ENCODE measurements around the gene GNG12.

The GNG12 gene

GRCh38 chr1:67816095-67816475, 17.2 kb downstream of the GNG12 start:
- DNase-seq (ENCODE audit: insufficient read length, low spot score) = no peak
- no peak for TF ChIP-seq POLR2A (IDR thresholded peaks at IDR 0.05; ENCODE audit: low read depth, low read length)
- no peak for FAIRE-seq

- DNase-seq (ENCODE audit: insufficient read length, low spot score) = no peak
- TF ChIP-seq POLR2A (IDR thresholded peaks at IDR 0.05; ENCODE audit: low read depth, low read length) = no peak
- no peak for FAIRE-seq
Measured at GRCh38 chr1:67815303-67816094, 17.8 kb downstream of the GNG12 start.

GRCh38 chr1:67814121-67814772, 19.0 kb downstream of the GNG12 start:
- FAIRE-seq (peak; percentile 6), DNase-seq (ENCODE audit: insufficient read length, low spot score) (no peak)

GRCh38 chr1:67812226-67812625, 21.0 kb downstream of the GNG12 start:
- no peak for TF ChIP-seq POLR2A (IDR thresholded peaks at IDR 0.05; ENCODE audit: low read depth, low read length)
- DNase-seq (ENCODE audit: insufficient read length, low spot score) = no peak
- FAIRE-seq = no peak

More at GRCh38 chr1:67814121-67814772, 19.0 kb downstream of the GNG12 start:
- no peak for TF ChIP-seq POLR2A (IDR thresholded peaks at IDR 0.05; ENCODE audit: low read depth, low read length)

GRCh38 chr1:67811781-67812180, 21.5 kb downstream of the GNG12 start:
- DNase-seq (ENCODE audit: insufficient read length, low spot score) (no peak), FAIRE-seq (no peak)
- TF ChIP-seq POLR2A (IDR thresholded peaks at IDR 0.05; ENCODE audit: low read depth, low read length) = no peak

- DNase-seq (ENCODE audit: insufficient read length, low spot score) (no peak), FAIRE-seq (peak; percentile 15)
Measured at GRCh38 chr1:67809887-67810286, 23.4 kb downstream of the GNG12 start.

GRCh38 chr1:67807282-67807681, 26.0 kb downstream of the GNG12 start:
- no peak for TF ChIP-seq POLR2A (IDR thresholded peaks at IDR 0.05; ENCODE audit: low read depth, low read length)
- DNase-seq (ENCODE audit: insufficient read length, low spot score) (no peak), FAIRE-seq (no peak)

More at GRCh38 chr1:67809887-67810286, 23.4 kb downstream of the GNG12 start:
- no peak for TF ChIP-seq POLR2A (IDR thresholded peaks at IDR 0.05; ENCODE audit: low read depth, low read length)

GRCh38 chr1:67804710-67805109, 28.6 kb downstream of the GNG12 start:
- no peak for TF ChIP-seq POLR2A (IDR thresholded peaks at IDR 0.05; ENCODE audit: low read depth, low read length)
- FAIRE-seq = no peak
- DNase-seq (ENCODE audit: insufficient read length, low spot score) = no peak

- DNase-seq (ENCODE audit: insufficient read length, low spot score) = no peak
- TF ChIP-seq POLR2A (IDR thresholded peaks at IDR 0.05; ENCODE audit: low read depth, low read length) = no peak
- peak; percentile 23 for FAIRE-seq
Measured at GRCh38 chr1:67803380-67804279, 29.6 kb downstream of the GNG12 start.

GRCh38 chr1:67802565-67802964, 30.7 kb downstream of the GNG12 start:
- no peak for FAIRE-seq
- no peak for DNase-seq (ENCODE audit: insufficient read length, low spot score)
- TF ChIP-seq POLR2A (IDR thresholded peaks at IDR 0.05; ENCODE audit: low read depth, low read length) = no peak

GRCh38 chr1:67801903-67802302, 31.4 kb downstream of the GNG12 start:
- TF ChIP-seq POLR2A (IDR thresholded peaks at IDR 0.05; ENCODE audit: low read depth, low read length) = no peak
- peak; percentile 19 for DNase-seq (ENCODE audit: insufficient read length, low spot score)
- peak; percentile 61 for FAIRE-seq

- TF ChIP-seq POLR2A (IDR thresholded peaks at IDR 0.05; ENCODE audit: low read depth, low read length) = no peak
- FAIRE-seq (no peak), DNase-seq (ENCODE audit: insufficient read length, low spot score) (no peak)
Measured at GRCh38 chr1:67795179-67795912, 37.9 kb downstream of the GNG12 start.

GRCh38 chr1:67793562-67793961, 39.7 kb downstream of the GNG12 start:
- TF ChIP-seq POLR2A (IDR thresholded peaks at IDR 0.05; ENCODE audit: low read depth, low read length) = no peak
- DNase-seq (ENCODE audit: insufficient read length, low spot score) (no peak), FAIRE-seq (no peak)
